HG02798 (cell line): Measurements from ENCODE around the gene CADPS.

Source experiments
- ATAC-seq: cut with Tn5 transposase; IDR thresholded peaks from one replicate; pipeline ENCODE4 v1.9.1; 2021; ENCODE audit warnings: mild to moderate bottlenecking; ENCODE audit not compliant: unreplicated experiment, poor library complexity

The CADPS gene

GRCh38 chr3:62757045-62757444 lies 118.2 kb downstream of the CADPS start:
- no peak for ATAC-seq

- no peak for ATAC-seq
Measured at GRCh38 chr3:62755285-62755684, 119.9 kb downstream of the CADPS start.

GRCh38 chr3:62749657-62750056 lies 125.6 kb downstream of the CADPS start:
- no peak for ATAC-seq

- no peak for ATAC-seq
Measured at GRCh38 chr3:62749130-62749529, 126.1 kb downstream of the CADPS start.

- ATAC-seq: no peak
Measured at GRCh38 chr3:62737449-62737848, 137.8 kb downstream of the CADPS start.

- ATAC-seq: no peak
Measured at GRCh38 chr3:62735510-62735909, 139.7 kb downstream of the CADPS start.

- ATAC-seq: no peak
Measured at GRCh38 chr3:62732183-62732904, 142.9 kb downstream of the CADPS start.

- ATAC-seq: no peak
Measured at GRCh38 chr3:62727981-62728380, 147.2 kb downstream of the CADPS start.

GRCh38 chr3:62727536-62727935 lies 147.7 kb downstream of the CADPS start:
- ATAC-seq: no peak

GRCh38 chr3:62724503-62724902 lies 150.7 kb downstream of the CADPS start:
- no peak for ATAC-seq

- ATAC-seq: no peak
Measured at GRCh38 chr3:62723914-62724217, 151.3 kb downstream of the CADPS start.

GRCh38 chr3:62723166-62723913 lies 151.9 kb downstream of the CADPS start:
- ATAC-seq: no peak

GRCh38 chr3:62722344-62722743 lies 152.9 kb downstream of the CADPS start:
- ATAC-seq: no peak

- ATAC-seq: no peak
Measured at GRCh38 chr3:62718515-62719320, 156.5 kb downstream of the CADPS start.

GRCh38 chr3:62718011-62718410 lies 157.2 kb downstream of the CADPS start:
- ATAC-seq: no peak

- ATAC-seq: no peak
Measured at GRCh38 chr3:62712746-62713145, 162.5 kb downstream of the CADPS start.

- no peak for ATAC-seq
Measured at GRCh38 chr3:62710751-62711150, 164.5 kb downstream of the CADPS start.

GRCh38 chr3:62708638-62709373 lies 166.4 kb downstream of the CADPS start:
- no peak for ATAC-seq

- no peak for ATAC-seq
Measured at GRCh38 chr3:62705721-62706120, 169.5 kb downstream of the CADPS start.

- ATAC-seq: no peak
Measured at GRCh38 chr3:62703451-62704167, 171.6 kb downstream of the CADPS start.
